ENCODE data around the gene ESYT3. TPM values are rescaled to one million over a fixed set of nuclear protein-coding genes. Genes with fewer than 3 reads are reported as not detected.

ESYT3 gene
- total RNA-seq, 3 donors from 2014 or later, result 0.32 to 4.2 (median 2.3) TPM

DNA sequence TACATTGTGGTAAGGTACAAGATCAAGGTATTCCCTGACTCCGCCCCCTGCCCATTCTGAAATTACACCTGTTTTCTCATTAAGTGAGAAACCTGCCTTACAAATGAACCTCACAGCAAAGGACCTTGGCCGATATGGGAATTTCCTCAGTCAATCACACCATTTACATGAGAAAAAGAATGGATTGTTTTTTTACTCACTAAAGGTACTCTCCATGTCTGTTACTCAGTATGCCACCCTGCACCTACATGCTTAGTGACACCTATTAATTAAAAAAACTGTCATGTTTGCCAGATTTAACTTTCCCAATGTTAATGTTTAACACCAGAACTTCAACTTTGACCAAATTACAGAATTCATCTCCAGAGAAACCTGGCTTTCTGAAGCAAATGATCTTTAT, 62.0 kb downstream of the ESYT3 start:
- Histone ChIP-seq H3K4me1 (no peaks in the 10 kb centered on the region), H3K4me3 (no peak overlapping the region), H3K9me3 (peaks cover 0 to 12% of the 10 kb centered on the region in 2 donors), H3K27ac (no peak overlapping the region), H3K36me3 (no peaks in the 10 kb centered on the region), H3K27me3 (no peaks in the 10 kb centered on the region)
- no peak for DNase-seq (ENCODE audit: low spot score in 2 of 2)
- TF ChIP-seq, protein P1, sequence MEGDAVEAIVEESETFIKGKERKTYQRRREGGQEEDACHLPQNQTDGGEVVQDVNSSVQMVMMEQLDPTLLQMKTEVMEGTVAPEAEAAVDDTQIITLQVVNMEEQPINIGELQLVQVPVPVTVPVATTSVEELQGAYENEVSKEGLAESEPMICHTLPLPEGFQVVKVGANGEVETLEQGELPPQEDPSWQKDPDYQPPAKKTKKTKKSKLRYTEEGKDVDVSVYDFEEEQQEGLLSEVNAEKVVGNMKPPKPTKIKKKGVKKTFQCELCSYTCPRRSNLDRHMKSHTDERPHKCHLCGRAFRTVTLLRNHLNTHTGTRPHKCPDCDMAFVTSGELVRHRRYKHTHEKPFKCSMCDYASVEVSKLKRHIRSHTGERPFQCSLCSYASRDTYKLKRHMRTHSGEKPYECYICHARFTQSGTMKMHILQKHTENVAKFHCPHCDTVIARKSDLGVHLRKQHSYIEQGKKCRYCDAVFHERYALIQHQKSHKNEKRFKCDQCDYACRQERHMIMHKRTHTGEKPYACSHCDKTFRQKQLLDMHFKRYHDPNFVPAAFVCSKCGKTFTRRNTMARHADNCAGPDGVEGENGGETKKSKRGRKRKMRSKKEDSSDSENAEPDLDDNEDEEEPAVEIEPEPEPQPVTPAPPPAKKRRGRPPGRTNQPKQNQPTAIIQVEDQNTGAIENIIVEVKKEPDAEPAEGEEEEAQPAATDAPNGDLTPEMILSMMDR (IDR thresholded peaks at IDR 0.05), result no peak
- TF ChIP-seq POLR2AphosphoS5 (IDR thresholded peaks at IDR 0.05) (no peak), POLR2A (IDR thresholded peaks at IDR 0.05) (no peak)
- intact Hi-C loops (cut with DNase I; ENCODE audit: low total_unique reads), result no loop called here

DNA sequence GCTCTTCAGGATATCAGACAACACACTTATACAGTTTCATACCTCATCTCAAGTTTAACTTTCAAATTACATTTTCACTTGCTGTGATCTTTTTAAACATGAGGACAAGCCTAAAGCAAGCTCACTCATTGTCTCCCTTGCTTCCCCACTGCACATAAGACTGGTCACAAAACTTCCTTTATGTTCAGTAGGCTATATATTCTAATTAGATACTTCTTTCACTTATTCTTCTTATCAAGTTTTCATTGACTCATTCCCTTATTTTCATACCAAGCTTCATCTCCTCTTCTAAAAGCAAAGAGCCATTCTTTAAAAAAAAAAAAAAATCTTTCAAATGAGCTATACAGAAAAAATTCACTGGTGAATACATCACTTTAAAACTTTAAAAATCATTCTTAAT, 62.6 kb downstream of the ESYT3 start:
- DNase-seq (ENCODE audit: low spot score in 2 of 2), result no peak
- peaks cover 0 to 10% of the 10 kb centered on the region in 2 donors for H3K9me3 ChIP-seq
- intact Hi-C loops (cut with DNase I; ENCODE audit: low total_unique reads), result no loop called here
- no peak overlapping the region for H3K27ac ChIP-seq
- no peak overlapping the region for H3K4me3 ChIP-seq
- no peaks in the 10 kb centered on the region for H3K27me3 ChIP-seq
- H3K36me3 ChIP-seq, result no peaks in the 10 kb centered on the region
- TF ChIP-seq POLR2A (IDR thresholded peaks at IDR 0.05) (no peak), POLR2AphosphoS5 (IDR thresholded peaks at IDR 0.05) (no peak)
- TF ChIP-seq, protein P1 (IDR thresholded peaks at IDR 0.05), result no peak
- H3K4me1 ChIP-seq, result no peaks in the 10 kb centered on the region

DNA sequence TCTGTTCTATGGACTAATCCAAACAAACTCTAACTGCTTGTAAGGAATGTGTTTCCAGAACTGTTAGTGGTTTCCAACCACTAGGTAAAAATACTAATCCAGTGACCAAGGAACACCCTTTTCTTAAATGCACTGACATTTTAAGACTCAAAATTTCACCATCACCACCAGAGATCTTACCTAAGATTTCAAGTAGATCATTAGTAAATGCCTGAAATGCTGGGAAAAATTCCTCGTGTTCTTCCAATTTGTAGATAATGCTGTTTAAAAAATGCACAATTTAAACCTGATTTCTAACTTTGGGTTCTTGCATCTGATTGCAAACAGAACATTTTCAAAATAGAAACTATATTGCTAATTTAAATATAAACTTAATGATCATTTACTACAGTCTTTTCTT, 63.4 kb downstream of the ESYT3 start:
- DNase-seq (ENCODE audit: low spot score in 2 of 2), result no peak
- H3K27me3 ChIP-seq, result no peaks in the 10 kb centered on the region
- H3K36me3 ChIP-seq, result no peaks in the 10 kb centered on the region
- intact Hi-C loops (cut with DNase I; ENCODE audit: low total_unique reads), result no loop called here
- H3K4me3 ChIP-seq, result no peak overlapping the region
- H3K4me1 ChIP-seq, result no peaks in the 10 kb centered on the region
- H3K9me3 ChIP-seq, result peaks cover 0 to 2% of the 10 kb centered on the region in 2 donors
- H3K27ac ChIP-seq, result no peak overlapping the region
- TF ChIP-seq, protein P1 (IDR thresholded peaks at IDR 0.05), result no peak
- TF ChIP-seq POLR2AphosphoS5 (IDR thresholded peaks at IDR 0.05), result no peak
- no peak for TF ChIP-seq POLR2A (IDR thresholded peaks at IDR 0.05)

DNA sequence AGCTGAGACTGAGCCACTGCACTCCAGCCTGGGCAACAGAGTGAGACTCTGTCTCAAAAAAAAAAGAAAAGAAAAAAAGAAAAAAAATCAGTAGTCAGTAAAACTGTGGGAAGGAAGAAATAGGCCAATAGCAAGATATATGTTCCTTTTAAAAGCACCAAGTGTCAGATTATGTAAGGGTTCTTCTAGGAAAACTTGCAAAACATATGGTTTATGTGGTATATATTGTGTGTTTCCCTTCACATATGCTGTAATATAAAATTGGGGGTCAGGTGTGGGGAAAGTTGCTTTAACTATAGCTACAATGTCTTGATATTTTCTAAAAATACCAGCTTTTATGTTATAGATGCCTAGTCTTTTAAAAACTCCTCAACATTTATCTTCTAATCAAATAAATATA, 64.6 kb downstream of the ESYT3 start:
- H3K9me3 ChIP-seq, result no peaks in the 10 kb centered on the region
- DNase-seq (ENCODE audit: low spot score in 2 of 2), result no peak
- no peak overlapping the region for H3K4me3 ChIP-seq
- H3K27me3 ChIP-seq, result no peaks in the 10 kb centered on the region
- H3K4me1 ChIP-seq, result no peaks in the 10 kb centered on the region
- no peaks in the 10 kb centered on the region for H3K36me3 ChIP-seq
- no peak overlapping the region for H3K27ac ChIP-seq
- TF ChIP-seq POLR2AphosphoS5 (IDR thresholded peaks at IDR 0.05) (no peak), POLR2A (IDR thresholded peaks at IDR 0.05) (no peak)
- TF ChIP-seq, protein P1 (IDR thresholded peaks at IDR 0.05), result no peak
- intact Hi-C loops (cut with DNase I; ENCODE audit: low total_unique reads), result no loop called here

DNA sequence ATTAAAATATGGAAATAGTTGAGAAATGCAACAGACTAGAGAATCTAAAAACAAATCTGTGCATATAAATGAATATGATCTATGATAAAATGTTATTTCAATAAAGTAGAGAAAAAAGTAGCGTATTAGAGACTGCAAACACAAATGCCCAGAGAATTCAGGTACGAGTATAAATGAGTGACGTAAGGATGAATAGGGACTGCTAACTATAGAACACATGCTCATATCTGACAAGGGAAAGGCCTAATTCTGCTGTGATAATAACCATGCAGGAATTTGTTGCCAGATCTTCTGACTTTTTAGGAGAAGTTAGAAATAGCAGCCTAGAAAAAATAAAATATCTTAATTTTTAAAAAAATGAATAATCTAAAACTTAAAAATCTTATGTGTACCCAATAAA, 73.1 kb downstream of the ESYT3 start:
- no peaks in the 10 kb centered on the region for H3K36me3 ChIP-seq
- intact Hi-C loops (cut with DNase I; ENCODE audit: low total_unique reads), result no loop called here
- no peaks in the 10 kb centered on the region for H3K9me3 ChIP-seq
- no peaks in the 10 kb centered on the region for H3K27me3 ChIP-seq
- DNase-seq (ENCODE audit: low spot score in 2 of 2), result no peak
- H3K4me3 ChIP-seq, result no peak overlapping the region
- no peak for TF ChIP-seq POLR2A (IDR thresholded peaks at IDR 0.05)
- TF ChIP-seq, protein P1 (IDR thresholded peaks at IDR 0.05), result no peak
- no peak for TF ChIP-seq POLR2AphosphoS5 (IDR thresholded peaks at IDR 0.05)
- H3K4me1 ChIP-seq, result no peaks in the 10 kb centered on the region
- no peak overlapping the region for H3K27ac ChIP-seq

Measured in breast epithelium (tissue), 4 donors.